Adrenal gland (tissue), 5 donors: ENCODE data around the gene FIS1.
A peak's percentile ranks its signal among the peaks of the same experiment; 100 is the strongest.
"Not testable (repeated sequence)": the region's sequence is repeated elsewhere in the genome, so short reads cannot be mapped to it uniquely, and the experiment has no call there.

Experiments
- CTCF ChIP-seq, 6 experiments: fragments of 450-650 bp in 4 of 6; fragments of 200-600 bp in 2 of 6; sonication (generic) in 1 of 6; IDR thresholded peaks; 1 replicate in 5 of 6; 2 replicates in 1 of 6; pipeline versions ENCODE4 v1.5.1 to v1.8.0; 2016 to 2021; ENCODE audit warnings: antibody characterized with exemption in 6 of 6, mild to moderate bottlenecking in 2 of 6, moderate library complexity in 1 of 6
- POLR2A ChIP-seq, 2 donors: fragments of 450-650 bp; IDR thresholded peaks; one replicate each; pipeline ENCODE4 v1.6.1; 2017; ENCODE audit warnings: antibody characterized with exemption in 2 of 2, mild to moderate bottlenecking in 2 of 2, moderate library complexity in 1 of 2
- donor health status: DM: no; HTN: no; CAD: no.

- not testable (repeated sequence) for TF ChIP-seq POLR2A (IDR thresholded peaks at IDR 0.05)
- TF ChIP-seq CTCF (IDR thresholded peaks at IDR 0.05), result peak; percentile 22 to 69 (median 52)
Measured at GRCh38 chr7:101290186-101291037, 45.5 kb upstream of the FIS1 start.
